Gastrocnemius medialis (tissue), 4 donors: Measurements from ENCODE around the gene MKKS. TPM values are rescaled to one million over a fixed set of nuclear protein-coding genes. Genes with fewer than 3 reads are reported as not detected.

Source experiments
- ATAC-seq, 2 donors: fragments of 150-250 bp; one replicate each; pipeline ENCODE4 v1.9.1; 2016
- DNase-seq, 2 donors: peaks; one replicate each; pipeline ENCODE4 v3.0.0-alpha.2; 2019
- H3K27ac ChIP-seq, 4 donors: fragments of 200-600 bp; sonication (generic); 1 replicate in 1 of 4; 2 replicates in 3 of 4; pipeline ENCODE4 v1.5.1; 2016 to 2018; ENCODE audit warnings: mild to moderate bottlenecking in 2 of 4, moderate library complexity in 1 of 4
- H3K27me3 ChIP-seq, 3 donors: fragments of 200-600 bp; sonication (generic) in 2 of 3; 1 replicate in 1 of 3; 2 replicates in 2 of 3; pipeline versions ENCODE4 v1.5.1 to v1.6.0; 2016 to 2019; ENCODE audit warnings: mild to moderate bottlenecking in 1 of 3, moderate library complexity in 1 of 3
- H3K36me3 ChIP-seq, 2 donors: fragments of 200-600 bp; sonication (generic) in 1 of 2; one replicate each; pipeline ENCODE4 v1.5.1; 2017 to 2018
- H3K4me1 ChIP-seq, 2 donors: fragments of 200-600 bp; sonication (generic) in 1 of 2; one replicate each; pipeline ENCODE4 v1.5.1; 2016 to 2017; ENCODE audit warnings: mild to moderate bottlenecking in 2 of 2
- H3K4me3 ChIP-seq, 4 donors: fragments of 200-600 bp; sonication (generic) in 3 of 4; 1 replicate in 1 of 4; 2 replicates in 3 of 4; pipeline ENCODE4 v1.5.1; 2016 to 2019; ENCODE audit warnings: mild to moderate bottlenecking in 2 of 4
- H3K9me3 ChIP-seq, 3 donors: fragments of 200-600 bp; sonication (generic) in 2 of 3; 1 replicate in 1 of 3; 2 replicates in 2 of 3; pipeline ENCODE4 v1.5.1; 2016 to 2019
- CTCF ChIP-seq, 5 experiments: fragments of 450-650 bp in 3 of 5; fragments of 200-600 bp in 2 of 5; sonication (generic) in 2 of 5; IDR thresholded peaks in 4 of 5; conservative IDR thresholded peaks in 1 of 5; 1 replicate in 4 of 5; 2 replicates in 1 of 5; pipeline ENCODE4 v1.5.1; 2016 to 2019; ENCODE audit warnings: antibody characterized with exemption in 5 of 5, mild to moderate bottlenecking in 3 of 5, moderate library complexity in 3 of 5
- POLR2A ChIP-seq, 2 donors: fragments of 450-650 bp; IDR thresholded peaks; one replicate each; pipeline ENCODE4 v1.6.1; 2017; ENCODE audit warnings: antibody characterized with exemption in 2 of 2, mild to moderate bottlenecking in 2 of 2, moderate library complexity in 2 of 2
- in situ Hi-C, 4 donors: fragments of 200-750 bp; cut with MboI; loops; one replicate each; pipeline versions ENCODE4 v1.15.0 to v1.8.0; 2017; ENCODE audit warnings: low sequenced_read_pairs in 4 of 4
- intact Hi-C: fragments of 100-400 bp; cut with DNase I; formaldehyde crosslinking; loops from one replicate; pipeline ENCODE4 v1.15.1; 2023; ENCODE audit warnings: low total_unique reads
- total RNA-seq, 4 donors: library from RNA; depleted of rRNA; stranded (reverse); fragments of >200 nt; gene quantifications; one replicate each; pipeline versions ENCODE4 v1.1.0 to v1.2.3, GENCODE V29; 2016

MKKS gene
- total RNA-seq, 4 donors from 2014 or later = 8.1 to 15.2 (median 14.6) TPM

GRCh38 chr20:10465135-10465534, 31.1 kb upstream of the MKKS start:
- TF ChIP-seq POLR2A (IDR thresholded peaks at IDR 0.05) (no peak), CTCF (IDR thresholded peaks at IDR 0.05 in 4 of 5, conservative IDR thresholded peaks at IDR 0.05 in 1 of 5) (no peak)
- H3K4me3 ChIP-seq = no peak overlapping the region
- no peaks in the 10 kb centered on the region for H3K27me3 ChIP-seq
- in situ Hi-C loops (loop anchor here in 2 of 4 donors (10.0 to 25.0 kb wide), 2 partner anchors 810 to 1072 kb away; no protein-coding TSS in a partner anchor), intact Hi-C loops (loop anchor here (5.0 kb wide), 1 partner anchor 72 kb away; no protein-coding TSS in a partner anchor)
- H3K9me3 ChIP-seq = no peaks in the 10 kb centered on the region
- DNase-seq (no peak), ATAC-seq (no peak)
- no peaks in the 10 kb centered on the region for H3K36me3 ChIP-seq
- peaks cover 8 to 26% of the 10 kb centered on the region in 2 donors for H3K4me1 ChIP-seq
- no peak overlapping the region for H3K27ac ChIP-seq

GRCh38 chr20:10463622-10464021, 29.6 kb upstream of the MKKS start:
- TF ChIP-seq POLR2A (IDR thresholded peaks at IDR 0.05) (no peak), CTCF (IDR thresholded peaks at IDR 0.05 in 4 of 5, conservative IDR thresholded peaks at IDR 0.05 in 1 of 5) (no peak)
- Histone ChIP-seq H3K27ac (no peak overlapping the region), H3K27me3 (no peaks in the 10 kb centered on the region), H3K4me1 (peaks cover 3 to 19% of the 10 kb centered on the region in 2 donors), H3K4me3 (no peak overlapping the region), H3K9me3 (no peaks in the 10 kb centered on the region), H3K36me3 (no peaks in the 10 kb centered on the region)
- no peak for ATAC-seq
- DNase-seq = no peak
- intact Hi-C loops (no loop called here), in situ Hi-C loops (loop anchor here in 2 of 4 donors (10.0 to 25.0 kb wide), 2 partner anchors 811 to 1074 kb away; no protein-coding TSS in a partner anchor)

GRCh38 chr20:10462516-10462915, 28.5 kb upstream of the MKKS start:
- Histone ChIP-seq H3K9me3 (no peaks in the 10 kb centered on the region), H3K4me1 (peaks cover 0 to 12% of the 10 kb centered on the region in 2 donors), H3K27ac (no peak overlapping the region), H3K4me3 (no peak overlapping the region), H3K36me3 (no peaks in the 10 kb centered on the region), H3K27me3 (no peaks in the 10 kb centered on the region)
- intact Hi-C loops = no loop called here
- in situ Hi-C loops = loop anchor here in 2 of 4 donors (10.0 to 25.0 kb wide), 2 partner anchors 812 to 1075 kb away; no protein-coding TSS in a partner anchor
- ATAC-seq (no peak), DNase-seq (no peak)
- TF ChIP-seq CTCF (IDR thresholded peaks at IDR 0.05 in 4 of 5, conservative IDR thresholded peaks at IDR 0.05 in 1 of 5) = no peak
- TF ChIP-seq POLR2A (IDR thresholded peaks at IDR 0.05) = no peak

- H3K27me3 ChIP-seq = no peaks in the 10 kb centered on the region
- DNase-seq = no peak
- H3K27ac ChIP-seq = no peak overlapping the region
- no peaks in the 10 kb centered on the region for H3K9me3 ChIP-seq
- peaks cover 0 to 3% of the 10 kb centered on the region in 2 donors for H3K4me1 ChIP-seq
- no peak for TF ChIP-seq POLR2A (IDR thresholded peaks at IDR 0.05)
- in situ Hi-C loops = loop anchor here in 2 of 4 donors (10.0 to 25.0 kb wide), 2 partner anchors 813 to 1076 kb away; no protein-coding TSS in a partner anchor
- H3K36me3 ChIP-seq = no peaks in the 10 kb centered on the region
- no peak overlapping the region for H3K4me3 ChIP-seq
- ATAC-seq = no peak
- intact Hi-C loops = no loop called here
Measured at GRCh38 chr20:10461495-10461894, 27.5 kb upstream of the MKKS start.

- TF ChIP-seq POLR2A (IDR thresholded peaks at IDR 0.05) (no peak), CTCF (IDR thresholded peaks at IDR 0.05 in 4 of 5, conservative IDR thresholded peaks at IDR 0.05 in 1 of 5) (no peak)
- in situ Hi-C loops = loop anchor here in 1 of 4 donors (25.0 kb wide), 1 partner anchor 1083 kb away; no protein-coding TSS in a partner anchor
- ATAC-seq = no peak
Measured at GRCh38 chr20:10454151-10454750, 20.2 kb upstream of the MKKS start.

More at GRCh38 chr20:10454151-10454750, 20.2 kb upstream of the MKKS start:
- Histone ChIP-seq H3K36me3 (no peaks in the 10 kb centered on the region), H3K4me3 (no peak overlapping the region), H3K27me3 (no peaks in the 10 kb centered on the region), H3K9me3 (no peaks in the 10 kb centered on the region), H3K4me1 (no peaks in the 10 kb centered on the region), H3K27ac (no peak overlapping the region)
- intact Hi-C loops = no loop called here
- no peak for DNase-seq
